Endothelial cell of umbilical vein (primary cell): ENCODE measurements around the gene IPO13. TPM values are rescaled to one million over a fixed set of nuclear protein-coding genes. Genes with fewer than 3 reads are reported as not detected.

Experiments
- Bru-seq: library from RNA; stranded (reverse); fragments of 400-500 nt; gene quantifications from one replicate; lab custom pipeline; 2021; lab: Mats Ljungman, UMichigan
- BruChase-seq, 2 experiments: library from RNA; stranded (reverse); fragments of 400-500 nt; gene quantifications; one replicate each; lab custom pipeline; 2021; lab: Mats Ljungman, UMichigan
- BruUV-seq: library from RNA; stranded (reverse); fragments of 400-500 nt; replicated peaks from 2 replicates; lab custom pipeline; 2021; lab: Mats Ljungman, UMichigan
- CTCF ChIA-PET: fragments of 300-600, 350-600 bp; sonication (Branson Sonifier 250); formaldehyde crosslinking; loops from one replicate; lab custom pipeline; 2021; ENCODE audit warnings: antibody characterized with exemption, inconsistent platforms; lab: Charles Lee
- POLR2A ChIA-PET: fragments of 300-600, 350-600 bp; sonication (Branson Sonifier 250); formaldehyde crosslinking; loops from one replicate; lab custom pipeline; 2021; ENCODE audit warnings: antibody characterized with exemption, inconsistent platforms; lab: Charles Lee
- DNase-seq: peaks from one replicate; pipeline ENCODE4 v3.0.0-alpha.2; 2011; ENCODE audit warnings: low read depth, low spot score
- FAIRE-seq: peaks from 2 replicates; lab custom pipeline; 2011; peaks lifted over from hg19 to GRCh38; lab: Jason Lieb, UNC
- H2AFZ ChIP-seq: 2 replicates; pipeline ENCODE4 v1.6.0; 2012; ENCODE audit warnings: low read depth, low read length, control low read depth, inconsistent platforms
- H3K27ac ChIP-seq: 2 replicates; pipeline ENCODE4 v1.5.1; 2011; ENCODE audit warnings: low read depth, mild to moderate bottlenecking, control low read depth, low read length, moderate library complexity; ENCODE audit not compliant: insufficient read depth
- H3K27me3 ChIP-seq, 2 experiments: 2 replicates each; pipeline versions ENCODE4 v1.6.0 to v1.6.1; 2011; ENCODE audit warnings: low read length in 2 of 2, mixed read lengths in 1 of 2; ENCODE audit not compliant: control insufficient read depth in 2 of 2, insufficient read depth in 2 of 2
- H3K36me3 ChIP-seq, 2 experiments: 2 replicates in 1 of 2; 3 replicates in 1 of 2; pipeline ENCODE4 v1.5.1; 2011; ENCODE audit warnings: low read length in 2 of 2, mild to moderate bottlenecking in 1 of 2, moderate library complexity in 1 of 2; ENCODE audit not compliant: control insufficient read depth in 2 of 2, insufficient read depth in 2 of 2; ENCODE audit errors: extremely low read depth in 1 of 2
- H3K4me1 ChIP-seq: 3 replicates; pipeline ENCODE4 v1.5.1; 2011; ENCODE audit warnings: mild to moderate bottlenecking, low read length; ENCODE audit not compliant: control insufficient read depth, insufficient read depth; ENCODE audit errors: extremely low read depth
- H3K4me2 ChIP-seq: 2 replicates; pipeline ENCODE4 v1.6.1; 2011; ENCODE audit warnings: low read length, control low read depth, mixed read lengths; ENCODE audit not compliant: insufficient read depth
- H3K4me3 ChIP-seq, 3 experiments: fragments of 200-600 bp in 1 of 3; sonication (generic), shearing (Covaris generic) in 1 of 3; replicated peaks in 1 of 3; 2 replicates each; pipeline ENCODE4 v1.5.1; 2011 to 2016; ENCODE audit warnings: control low read depth in 3 of 3, low read length in 3 of 3, mild to moderate bottlenecking in 2 of 3, inconsistent platforms in 1 of 3, low read depth in 1 of 3, moderate library complexity in 1 of 3; ENCODE audit not compliant: insufficient read depth in 1 of 3
- H3K79me2 ChIP-seq: 2 replicates; pipeline ENCODE4 v1.6.0; 2012; ENCODE audit warnings: low read length, inconsistent platforms; ENCODE audit not compliant: control insufficient read depth, insufficient read depth
- H3K9ac ChIP-seq: replicated peaks from 2 replicates; pipeline ENCODE3; 2011; ENCODE audit warnings: low read length, control low read depth; ENCODE audit not compliant: insufficient read depth; ENCODE audit errors: extremely low read depth
- H3K9me1 ChIP-seq: replicated peaks from 3 replicates; pipeline ENCODE4 v1.6.0; 2011; ENCODE audit warnings: mild to moderate bottlenecking, low read length; ENCODE audit not compliant: control insufficient read depth, insufficient read depth; ENCODE audit errors: extremely low read depth
- H3K9me3 ChIP-seq: replicated peaks from 2 replicates; pipeline ENCODE4 v1.5.1; 2012; ENCODE audit warnings: low read length, inconsistent platforms; ENCODE audit not compliant: control insufficient read depth, insufficient read depth
- H4K20me1 ChIP-seq: replicated peaks from 2 replicates; pipeline ENCODE3; 2011; ENCODE audit warnings: mild to moderate bottlenecking, low read length; ENCODE audit not compliant: control insufficient read depth, insufficient read depth; ENCODE audit errors: extremely low read depth
- EZH2 ChIP-seq: IDR thresholded peaks from 2 replicates; pipeline ENCODE4 v1.6.1; 2012; ENCODE audit warnings: borderline replicate concordance, low read depth, mild to moderate bottlenecking, moderate library complexity, low read length, inconsistent platforms; ENCODE audit not compliant: severe bottlenecking
- FOS ChIP-seq: IDR thresholded peaks from 2 replicates; pipeline ENCODE4 v1.6.1; 2011; ENCODE audit warnings: mild to moderate bottlenecking, low read length, moderate library complexity, borderline replicate concordance; ENCODE audit not compliant: insufficient read depth
- GATA2 ChIP-seq: IDR thresholded peaks from 2 replicates; pipeline ENCODE4 v1.7.0; 2011; ENCODE audit warnings: low read depth, mild to moderate bottlenecking, moderate library complexity, mixed read lengths, low read length; ENCODE audit not compliant: insufficient read length, insufficient read depth
- JUN ChIP-seq: IDR thresholded peaks from 2 replicates; pipeline ENCODE4 v1.6.1; 2011; ENCODE audit warnings: borderline replicate concordance, low read depth; ENCODE audit not compliant: insufficient read length, insufficient read depth
- MYC ChIP-seq: IDR thresholded peaks from one replicate; pipeline ENCODE4 v1.6.1; 2011; ENCODE audit warnings: mild to moderate bottlenecking, low read depth, low read length
- POLR2A ChIP-seq: IDR thresholded peaks from 2 replicates; pipeline ENCODE4 v1.6.1; 2012; ENCODE audit warnings: low read depth, mild to moderate bottlenecking, control low read depth, low read length
- POLR2AphosphoS5 ChIP-seq: IDR thresholded peaks from 2 replicates; pipeline ENCODE4 v1.6.1; 2012; ENCODE audit warnings: low read depth, mild to moderate bottlenecking, control low read depth, low read length, moderate library complexity; ENCODE audit not compliant: insufficient read depth
- dilution Hi-C: fragments of 300-500 bp; cut with MboI; formaldehyde crosslinking; loops from one replicate; pipeline ENCODE4 v1.15.0; 2019; ENCODE audit warnings: low sequenced_read_pairs; ENCODE audit not compliant: extremely low pct_ligation_motif_present
- intact Hi-C: fragments of 100-400 bp; cut with micrococcal nuclease; formaldehyde crosslinking; loops from one replicate; pipeline ENCODE4 v1.10.0; 2022
- long read RNA-seq: library from polyadenylated mRNA; stranded (forward); transcript quantifications from one replicate; pipeline ENCODE4 v2.0.0, GENCODE V29; 2021
- polyA minus RNA-seq, 3 experiments: library from RNA; depleted of rRNA, polyadenylated mRNA; stranded (reverse); fragments of >200 nt; gene quantifications; 1 replicate in 1 of 3; 2 replicates in 2 of 3; pipeline ENCODE4 v1.2.3, GENCODE V29; 2011
- polyA plus RNA-seq, 4 experiments: library from polyadenylated mRNA; depleted of rRNA in 3 of 4; stranded (reverse) in 3 of 4; unstranded in 1 of 4; fragments of >200 nt; gene quantifications; 2 replicates each; pipeline versions ENCODE4 v1.2.1 to v1.2.3, GENCODE V29; 2011 to 2012; ENCODE audit warnings: missing spikeins in 1 of 4
- total RNA-seq: library from RNA; stranded (reverse); gene quantifications from 2 replicates; pipeline ENCODE4 v1.2.3, GENCODE V29; 2021
- TF ChIP-seq, protein P1 (sequence below): IDR thresholded peaks from 2 replicates; pipeline ENCODE4 v1.6.1; 2011; ENCODE audit not compliant: insufficient read depth, insufficient read length
- TF ChIP-seq, protein P2 (sequence below), 2 donors: IDR thresholded peaks; 1 replicate in 1 of 2; 2 replicates in 1 of 2; pipeline ENCODE4 v1.5.1; 2011; ENCODE audit warnings: low read length in 2 of 2, mild to moderate bottlenecking in 2 of 2, moderate library complexity in 2 of 2, control low read depth in 1 of 2, inconsistent platforms in 1 of 2, low read depth in 1 of 2; ENCODE audit not compliant: insufficient read depth in 1 of 2; ENCODE audit errors: extremely low read depth in 1 of 2

Gene IPO13, protein sequence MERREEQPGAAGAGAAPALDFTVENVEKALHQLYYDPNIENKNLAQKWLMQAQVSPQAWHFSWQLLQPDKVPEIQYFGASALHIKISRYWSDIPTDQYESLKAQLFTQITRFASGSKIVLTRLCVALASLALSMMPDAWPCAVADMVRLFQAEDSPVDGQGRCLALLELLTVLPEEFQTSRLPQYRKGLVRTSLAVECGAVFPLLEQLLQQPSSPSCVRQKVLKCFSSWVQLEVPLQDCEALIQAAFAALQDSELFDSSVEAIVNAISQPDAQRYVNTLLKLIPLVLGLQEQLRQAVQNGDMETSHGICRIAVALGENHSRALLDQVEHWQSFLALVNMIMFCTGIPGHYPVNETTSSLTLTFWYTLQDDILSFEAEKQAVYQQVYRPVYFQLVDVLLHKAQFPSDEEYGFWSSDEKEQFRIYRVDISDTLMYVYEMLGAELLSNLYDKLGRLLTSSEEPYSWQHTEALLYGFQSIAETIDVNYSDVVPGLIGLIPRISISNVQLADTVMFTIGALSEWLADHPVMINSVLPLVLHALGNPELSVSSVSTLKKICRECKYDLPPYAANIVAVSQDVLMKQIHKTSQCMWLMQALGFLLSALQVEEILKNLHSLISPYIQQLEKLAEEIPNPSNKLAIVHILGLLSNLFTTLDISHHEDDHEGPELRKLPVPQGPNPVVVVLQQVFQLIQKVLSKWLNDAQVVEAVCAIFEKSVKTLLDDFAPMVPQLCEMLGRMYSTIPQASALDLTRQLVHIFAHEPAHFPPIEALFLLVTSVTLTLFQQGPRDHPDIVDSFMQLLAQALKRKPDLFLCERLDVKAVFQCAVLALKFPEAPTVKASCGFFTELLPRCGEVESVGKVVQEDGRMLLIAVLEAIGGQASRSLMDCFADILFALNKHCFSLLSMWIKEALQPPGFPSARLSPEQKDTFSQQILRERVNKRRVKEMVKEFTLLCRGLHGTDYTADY
- total RNA-seq (25.8 and 29.3 TPM in 2 replicates), polyA plus RNA-seq (28.9 and 32.3 TPM in 2 replicates), polyA minus RNA-seq (36.1 and 41.8 TPM in 2 replicates), Bru-seq, nascent RNA (percentile 46 among the genes with signal in this experiment), BruChase-seq, experiment 1, labeled RNA remaining after a 6-hour chase (percentile 72 among the genes with signal in this experiment), BruChase-seq, experiment 2, labeled RNA remaining after a 2-hour chase (percentile 68 among the genes with signal in this experiment)
- 17.2 and 17.7 TPM in 2 replicates for polyA plus RNA-seq (2011; cell fraction: cytosol; rRNA removed)
- polyA plus RNA-seq (2011; cell fraction: nucleus; rRNA removed), result 46.6 and 56.9 TPM in 2 replicates
- polyA plus RNA-seq (2012), result 20.9 and 23.8 TPM in 2 replicates
- polyA minus RNA-seq (2011; cell fraction: cytosol; rRNA and poly(A)+ RNA removed), result 9.4 TPM
- polyA minus RNA-seq (2011; cell fraction: nucleus; rRNA and poly(A)+ RNA removed), result 12.2 and 18.2 TPM in 2 replicates
- long read RNA-seq, transcript IPO13-202 (20 exons, 3,894 nt), result major isoform, 23 of 42 reads
- long read RNA-seq, partial matches to known transcripts, result 7 of 42 reads
- long read RNA-seq, other reads (novel, unspliced or antisense), result 9 of 42 reads

DNA sequence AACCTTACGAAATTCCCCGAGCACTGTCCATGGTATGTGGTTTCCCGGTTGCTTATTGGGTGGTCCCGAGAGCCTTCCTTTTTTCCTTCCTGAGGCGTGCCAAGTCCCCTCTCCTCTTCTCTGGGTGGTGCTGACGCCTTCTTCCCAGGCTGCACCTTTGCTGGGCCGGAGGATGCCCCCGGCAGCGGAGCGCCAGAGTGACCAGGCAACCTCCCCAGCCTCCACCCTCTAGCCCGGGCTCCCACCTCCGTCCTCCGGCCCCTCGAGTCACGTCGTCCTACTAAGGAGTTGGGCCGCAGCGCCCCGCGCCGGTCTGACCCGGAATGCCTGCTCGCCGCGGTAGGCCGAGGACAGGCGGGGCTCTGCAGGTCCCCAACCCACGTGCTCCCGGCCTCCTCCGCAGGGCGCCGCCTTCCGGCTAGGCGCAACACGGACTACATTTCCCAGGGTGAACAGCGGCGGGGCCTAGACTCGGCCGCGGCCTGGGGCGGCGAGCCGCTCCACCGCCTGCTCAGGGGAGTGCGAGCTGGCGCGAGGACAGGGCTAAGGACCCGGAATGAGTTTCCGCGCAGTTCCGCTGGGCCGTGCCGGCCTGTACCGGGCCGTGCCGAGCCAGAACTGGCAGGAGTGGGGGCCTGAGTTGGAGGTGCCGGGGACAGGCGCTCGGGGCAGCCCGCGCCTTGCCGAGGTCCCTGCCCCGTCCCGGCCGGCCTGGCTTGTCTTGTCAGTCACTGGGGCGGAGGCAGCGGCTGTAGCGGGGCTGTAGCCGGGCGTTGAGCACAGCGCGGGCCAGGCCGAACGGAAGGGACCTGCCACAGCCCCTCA lies at the start of gene IPO13:
Gene IPO13, plus strand, starts transcription at position 715 of the 825 bp plus-strand sequence. CDS start 651 bp downstream, outside the sequence.
- BruUV-seq, result no TSS peak
- DNase-seq (peak; percentile 96), FAIRE-seq (peak; percentile 94)
- Histone ChIP-seq H2AFZ (peak within 1 kb of the TSS; percentile 99), H4K20me1 (no peaks in the 10 kb centered on the region), H3K4me3 (peak within 1 kb of the TSS; percentile 64 to 76 (median 67)), H3K4me1 (peaks cover 20% of the 10 kb centered on the region), H3K9me3 (no peaks in the 10 kb centered on the region), H3K27me3 (no peaks in the 10 kb centered on the region), H3K9me1 (no peaks in the 10 kb centered on the region), H3K79me2 (peaks cover 5% of the 10 kb centered on the region), H3K4me2 (peak within 1 kb of the TSS; percentile 95), H3K36me3 (peaks cover 0 to 4% of the 10 kb centered on the region in 2 experiments), H3K27ac (peak within 1 kb of the TSS; percentile 94), H3K9ac (peak within 1 kb of the TSS; percentile 97)
- CTCF ChIA-PET, result interaction anchor here (0.8 to 7.2 kb wide), 9 partner anchors 10 to 182 kb away, joined by 3 to 93 read pairs (median 4); partner anchors contain the start of genes ARTN and DPH2
- intact Hi-C loops (loop anchor here (1.0 to 5.0 kb wide), 7 partner anchors 23 to 417 kb away; partner anchors contain the start of gene ATP6V0B), dilution Hi-C loops (loop anchor here (25.0 kb wide), 1 partner anchor 184 kb away; no protein-coding TSS in a partner anchor)
- TF ChIP-seq JUN (no peak), GATA2 (no peak), POLR2A (peak; percentile 86), FOS (no peak), POLR2AphosphoS5 (peak; percentile 84), MYC (peak; percentile 62), EZH2 (no peak)
- TF ChIP-seq, protein P1, sequence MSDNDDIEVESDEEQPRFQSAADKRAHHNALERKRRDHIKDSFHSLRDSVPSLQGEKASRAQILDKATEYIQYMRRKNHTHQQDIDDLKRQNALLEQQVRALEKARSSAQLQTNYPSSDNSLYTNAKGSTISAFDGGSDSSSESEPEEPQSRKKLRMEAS, result peak; percentile 96
- TF ChIP-seq, protein P2, sequence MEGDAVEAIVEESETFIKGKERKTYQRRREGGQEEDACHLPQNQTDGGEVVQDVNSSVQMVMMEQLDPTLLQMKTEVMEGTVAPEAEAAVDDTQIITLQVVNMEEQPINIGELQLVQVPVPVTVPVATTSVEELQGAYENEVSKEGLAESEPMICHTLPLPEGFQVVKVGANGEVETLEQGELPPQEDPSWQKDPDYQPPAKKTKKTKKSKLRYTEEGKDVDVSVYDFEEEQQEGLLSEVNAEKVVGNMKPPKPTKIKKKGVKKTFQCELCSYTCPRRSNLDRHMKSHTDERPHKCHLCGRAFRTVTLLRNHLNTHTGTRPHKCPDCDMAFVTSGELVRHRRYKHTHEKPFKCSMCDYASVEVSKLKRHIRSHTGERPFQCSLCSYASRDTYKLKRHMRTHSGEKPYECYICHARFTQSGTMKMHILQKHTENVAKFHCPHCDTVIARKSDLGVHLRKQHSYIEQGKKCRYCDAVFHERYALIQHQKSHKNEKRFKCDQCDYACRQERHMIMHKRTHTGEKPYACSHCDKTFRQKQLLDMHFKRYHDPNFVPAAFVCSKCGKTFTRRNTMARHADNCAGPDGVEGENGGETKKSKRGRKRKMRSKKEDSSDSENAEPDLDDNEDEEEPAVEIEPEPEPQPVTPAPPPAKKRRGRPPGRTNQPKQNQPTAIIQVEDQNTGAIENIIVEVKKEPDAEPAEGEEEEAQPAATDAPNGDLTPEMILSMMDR (IDR thresholded peaks at IDR 0.05; ENCODE audit: extremely low read depth in 1 of 2, insufficient read depth in 1 of 2, low read depth in 1 of 2, low read length in 2 of 2), result peak; percentile 65 to 70
- POLR2A ChIA-PET, result interaction anchor here (1.2 kb wide), 1 partner anchor 12 kb away, joined by 4 read pairs; no protein-coding TSS in a partner anchor
